A673 (cell line): ENCODE measurements around the gene THG1L. TPM values are rescaled to one million over a fixed set of nuclear protein-coding genes. Genes with fewer than 3 reads are reported as not detected.

Source experiments
- BruUV-seq: library from RNA; stranded (reverse); fragments of 400-500 nt; replicated peaks from 2 replicates; lab custom pipeline; 2021; lab: Mats Ljungman, UMichigan
- CTCF ChIA-PET: fragments of 300-600 bp; sonication (Branson Sonifier 250); formaldehyde crosslinking; loops from one replicate; lab custom pipeline; 2022; ENCODE audit warnings: antibody characterized with exemption; lab: Charles Lee
- POLR2A ChIA-PET: fragments of 300-600 bp; sonication (Branson Sonifier 250); formaldehyde crosslinking; loops from one replicate; lab custom pipeline; 2022; ENCODE audit warnings: antibody characterized with exemption; ENCODE audit not compliant: low non-redundant PET; lab: Charles Lee
- DNase-seq: peaks from one replicate; pipeline ENCODE4 v3.0.0-alpha.2; 2015; ENCODE audit warnings: low spot score
- H3K27ac ChIP-seq: fragments of 200-600 bp; sonication (generic); 2 replicates; pipeline ENCODE4 v1.5.1; 2016; ENCODE audit warnings: mixed run types, low read depth, mild to moderate bottlenecking, mixed read lengths, antibody characterized with exemption, low read length; ENCODE audit not compliant: poor library complexity, severe bottlenecking
- H3K27me3 ChIP-seq: fragments of 200-600 bp; sonication (generic); replicated peaks from 2 replicates; pipeline ENCODE4 v1.6.1; 2017; ENCODE audit warnings: mixed run types, low read depth, mild to moderate bottlenecking, mixed read lengths, antibody characterized with exemption, low read length; ENCODE audit not compliant: insufficient read depth, poor library complexity
- H3K36me3 ChIP-seq: fragments of 200-600 bp; sonication (generic); 2 replicates; pipeline ENCODE4 v1.6.1; 2016; ENCODE audit warnings: mixed run types, mild to moderate bottlenecking, mixed read lengths, antibody characterized with exemption, low read length; ENCODE audit not compliant: insufficient read depth, poor library complexity, severe bottlenecking
- H3K4me1 ChIP-seq: fragments of 200-600 bp; sonication (generic); 2 replicates; pipeline ENCODE4 v1.6.1; 2017; ENCODE audit warnings: mixed run types, mild to moderate bottlenecking, mixed read lengths, antibody characterized with exemption, low read length; ENCODE audit not compliant: insufficient read depth, poor library complexity, severe bottlenecking
- H3K4me3 ChIP-seq: fragments of 200-600 bp; sonication (generic); 2 replicates; pipeline ENCODE4 v1.5.1; 2016; ENCODE audit warnings: low read depth, mixed run types, mild to moderate bottlenecking, mixed read lengths, low read length; ENCODE audit not compliant: poor library complexity, severe bottlenecking
- H3K9me3 ChIP-seq: fragments of 200-600 bp; sonication (generic); 2 replicates; pipeline ENCODE4 v1.6.1; 2016; ENCODE audit warnings: mixed run types, low read depth, mild to moderate bottlenecking, mixed read lengths, antibody characterized with exemption, low read length; ENCODE audit not compliant: poor library complexity, severe bottlenecking
- EZH2 ChIP-seq: fragments of 200-600 bp; sonication (generic); IDR thresholded peaks from 2 replicates; pipeline ENCODE4 v1.6.1; 2017; ENCODE audit warnings: borderline replicate concordance, low read depth, mild to moderate bottlenecking, mixed read lengths, antibody characterized with exemption, low read length; ENCODE audit not compliant: poor library complexity, severe bottlenecking
- intact Hi-C: fragments of 100-400 bp; cut with micrococcal nuclease; formaldehyde crosslinking; loops from one replicate; pipeline ENCODE4 v1.10.0; 2022; ENCODE audit not compliant: unreplicated experiment
- total RNA-seq: library from RNA; stranded (reverse); gene quantifications from 2 replicates; pipeline ENCODE4 v1.2.3, GENCODE V29; 2021
- TF ChIP-seq, protein P1 (sequence below): fragments of 300-800, 200-600 bp; sonication (generic); conservative IDR thresholded peaks from 2 replicates; pipeline ENCODE4 v1.5.1; 2017; ENCODE audit warnings: low read depth, mild to moderate bottlenecking, antibody characterized with exemption, low read length, moderate library complexity, mixed read lengths

The THG1L gene
- total RNA-seq, 1 experiment from 2014 or later: 11.8 TPM

DNA sequence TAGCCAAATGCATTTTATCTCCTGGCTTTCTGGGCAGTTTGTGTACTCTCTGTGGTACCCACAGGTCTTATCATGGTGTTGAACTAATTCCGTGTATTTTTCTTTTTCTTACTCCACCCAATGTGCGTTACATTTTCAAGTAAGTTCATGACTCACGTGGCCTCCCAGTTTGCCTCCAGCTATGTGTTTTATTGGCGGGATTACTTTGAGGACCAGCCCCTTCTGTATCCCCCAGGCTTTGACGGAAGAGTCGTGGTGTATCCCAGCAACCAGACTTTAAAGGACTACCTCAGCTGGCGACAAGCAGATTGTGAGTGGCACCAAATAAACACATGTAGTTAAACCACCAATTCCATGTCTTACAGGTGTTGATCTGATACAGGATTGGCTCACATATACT lies 3.2 kb downstream of the THG1L start:
- POLR2A ChIA-PET: no interaction called here
- no TSS peak for BruUV-seq
- Histone ChIP-seq H3K9me3 (no peaks in the 10 kb centered on the region), H3K27ac (no peak overlapping the region), H3K4me1 (peaks cover 4% of the 10 kb centered on the region), H3K36me3 (peaks cover 7% of the 10 kb centered on the region), H3K4me3 (no peak overlapping the region), H3K27me3 (no peaks in the 10 kb centered on the region)
- no peak for DNase-seq
- TF ChIP-seq, protein P1, sequence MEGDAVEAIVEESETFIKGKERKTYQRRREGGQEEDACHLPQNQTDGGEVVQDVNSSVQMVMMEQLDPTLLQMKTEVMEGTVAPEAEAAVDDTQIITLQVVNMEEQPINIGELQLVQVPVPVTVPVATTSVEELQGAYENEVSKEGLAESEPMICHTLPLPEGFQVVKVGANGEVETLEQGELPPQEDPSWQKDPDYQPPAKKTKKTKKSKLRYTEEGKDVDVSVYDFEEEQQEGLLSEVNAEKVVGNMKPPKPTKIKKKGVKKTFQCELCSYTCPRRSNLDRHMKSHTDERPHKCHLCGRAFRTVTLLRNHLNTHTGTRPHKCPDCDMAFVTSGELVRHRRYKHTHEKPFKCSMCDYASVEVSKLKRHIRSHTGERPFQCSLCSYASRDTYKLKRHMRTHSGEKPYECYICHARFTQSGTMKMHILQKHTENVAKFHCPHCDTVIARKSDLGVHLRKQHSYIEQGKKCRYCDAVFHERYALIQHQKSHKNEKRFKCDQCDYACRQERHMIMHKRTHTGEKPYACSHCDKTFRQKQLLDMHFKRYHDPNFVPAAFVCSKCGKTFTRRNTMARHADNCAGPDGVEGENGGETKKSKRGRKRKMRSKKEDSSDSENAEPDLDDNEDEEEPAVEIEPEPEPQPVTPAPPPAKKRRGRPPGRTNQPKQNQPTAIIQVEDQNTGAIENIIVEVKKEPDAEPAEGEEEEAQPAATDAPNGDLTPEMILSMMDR: no peak
- no peak for TF ChIP-seq EZH2
- CTCF ChIA-PET: no interaction called here
- intact Hi-C loops: no loop called here

DNA sequence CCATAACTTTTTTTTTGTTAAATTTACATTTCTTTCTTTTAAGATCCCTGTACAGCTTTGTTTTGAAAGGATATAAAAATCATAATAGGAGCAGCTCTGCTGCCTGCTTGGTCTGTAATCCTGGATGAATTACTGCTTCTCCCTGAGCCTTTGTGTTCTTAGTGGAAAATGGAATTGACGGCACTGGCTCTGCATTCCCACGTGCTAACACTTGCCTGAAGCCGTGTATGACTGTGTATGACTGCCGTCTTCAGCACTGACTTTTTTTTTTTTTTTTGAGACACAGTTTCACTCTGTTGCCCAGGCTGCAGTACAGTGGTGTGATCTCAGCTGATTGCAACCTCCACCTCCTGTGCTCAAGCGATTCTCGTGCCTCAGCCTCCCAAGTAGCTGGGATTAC lies 4.8 kb downstream of the THG1L start:
- Histone ChIP-seq H3K27ac (no peak overlapping the region), H3K4me3 (no peak overlapping the region), H3K4me1 (no peaks in the 10 kb centered on the region), H3K9me3 (no peaks in the 10 kb centered on the region), H3K36me3 (peaks cover 7% of the 10 kb centered on the region), H3K27me3 (no peaks in the 10 kb centered on the region)
- no peak for DNase-seq
- POLR2A ChIA-PET: no interaction called here
- BruUV-seq: no TSS peak
- intact Hi-C loops: no loop called here
- no peak for TF ChIP-seq EZH2
- TF ChIP-seq, protein P1: no peak
- CTCF ChIA-PET: no interaction called here

DNA sequence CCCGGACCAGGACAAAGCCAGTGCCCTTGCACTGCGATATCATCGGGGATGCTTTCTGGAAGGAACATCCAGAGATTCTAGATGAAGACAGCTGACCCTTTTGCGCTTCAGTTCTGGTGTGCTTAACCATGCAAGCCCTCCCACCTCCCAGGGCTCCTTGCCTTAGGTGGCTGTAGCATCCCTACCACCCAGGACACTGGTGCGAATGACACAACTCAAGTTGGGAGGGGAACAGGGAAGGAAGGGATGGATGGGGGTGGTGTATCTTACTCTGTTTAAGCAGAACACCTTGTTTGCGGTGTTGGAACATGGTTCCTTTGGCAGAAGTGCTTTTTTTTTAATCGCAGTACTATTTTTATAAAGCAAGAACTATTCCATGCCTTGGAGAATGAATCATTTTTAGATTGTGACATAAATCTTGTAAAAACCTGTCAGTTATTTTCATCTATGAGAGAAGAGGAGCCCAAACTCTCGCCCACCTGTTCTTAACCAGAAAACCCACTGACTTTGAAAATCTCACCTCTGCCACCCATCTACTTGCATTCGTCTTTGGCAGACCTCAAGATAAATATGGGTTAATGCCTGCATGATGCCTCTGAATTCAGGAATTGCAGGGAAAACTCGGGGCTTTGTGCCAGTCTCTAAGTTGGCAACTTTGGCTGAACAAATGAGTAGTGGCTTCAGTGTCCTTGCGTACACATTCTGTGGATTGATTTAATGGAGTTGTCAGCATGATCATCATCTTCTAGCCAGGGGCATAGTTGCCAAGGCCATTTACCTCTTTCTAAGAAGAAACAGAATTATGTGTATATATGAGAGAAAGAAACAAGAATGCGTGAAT lies 8.4 kb downstream of the THG1L start:
- CTCF ChIA-PET: no interaction called here

More for the DNA sequence above, 8.4 kb downstream of the THG1L start:
- Histone ChIP-seq H3K36me3 (peaks cover 7% of the 10 kb centered on the region), H3K4me1 (no peaks in the 10 kb centered on the region), H3K27ac (no peak overlapping the region), H3K27me3 (no peaks in the 10 kb centered on the region), H3K9me3 (no peaks in the 10 kb centered on the region), H3K4me3 (no peak overlapping the region)
- POLR2A ChIA-PET: no interaction called here
- TF ChIP-seq, protein P1: no peak
- TF ChIP-seq EZH2: no peak
- intact Hi-C loops: loop anchor here (10.0 kb wide), 1 partner anchor 415 kb away; no protein-coding TSS in a partner anchor
- BruUV-seq: no TSS peak
- DNase-seq: no peak
